SK-N-SH (cell line): ENCODE results near the gene DVL1. TPM values are rescaled to one million over a fixed set of nuclear protein-coding genes. Genes with fewer than 3 reads are reported as not detected.

Source experiments
- CTCF ChIA-PET: fragments of 300-600, 350-600 bp; formaldehyde crosslinking; extraction: SDS; loops from one replicate; lab custom pipeline; 2021; lab: Yijun Ruan, JAX
- POLR2A ChIA-PET: fragments of 350-600 bp; sonication (Branson Sonifier 250); formaldehyde crosslinking; extraction: SDS; loops from one replicate; lab custom pipeline; 2020; ENCODE audit warnings: antibody characterized with exemption, inconsistent platforms; lab: Yijun Ruan, JAX
- DNase-seq: peaks from one replicate; pipeline ENCODE4 v3.0.0; 2012
- H2AFZ ChIP-seq: fragments of 200-600 bp; sonication (generic); 2 replicates; pipeline ENCODE4 v1.8.1; 2016; ENCODE audit warnings: antibody characterized with exemption, mild to moderate bottlenecking, low read depth
- H3F3A ChIP-seq: fragments of 200-600 bp; sonication (generic); replicated peaks from 2 replicates; pipeline ENCODE3; 2016; ENCODE audit warnings: antibody characterized with exemption, mild to moderate bottlenecking; ENCODE audit not compliant: insufficient read depth
- H3K27ac ChIP-seq, 2 experiments: fragments of 200-500 bp in 1 of 2; fragments of 200-600 bp in 1 of 2; sonication (Bioruptor generic) in 1 of 2; sonication (generic), shearing (Covaris generic) in 1 of 2; 2 replicates each; pipeline versions ENCODE4 v1.5.1 to v1.6.1; 2014 to 2016; ENCODE audit warnings: low read depth in 2 of 2, inconsistent platforms in 1 of 2, low read length in 1 of 2, mild to moderate bottlenecking in 1 of 2, mixed read lengths in 1 of 2
- H3K27me3 ChIP-seq: fragments of 200-600 bp; sonication (generic), shearing (Covaris generic); 2 replicates; pipeline ENCODE4 v1.6.1; 2016; ENCODE audit warnings: mixed run types; ENCODE audit not compliant: insufficient read depth
- H3K36me3 ChIP-seq, 2 experiments: fragments of 200-500 bp in 1 of 2; fragments of 200-600 bp in 1 of 2; sonication (Bioruptor generic) in 1 of 2; sonication (generic) in 1 of 2; replicated peaks in 1 of 2; 2 replicates each; pipeline versions ENCODE3 to v1.5.1; 2014 to 2016; ENCODE audit warnings: low read length in 1 of 2, mild to moderate bottlenecking in 1 of 2; ENCODE audit not compliant: insufficient read depth in 2 of 2, control insufficient read depth in 1 of 2
- H3K4me1 ChIP-seq, 2 experiments: fragments of 200-500 bp in 1 of 2; fragments of 200-600 bp in 1 of 2; sonication (Bioruptor generic) in 1 of 2; sonication (generic), shearing (Covaris generic) in 1 of 2; 2 replicates each; pipeline versions ENCODE4 v1.5.1 to v1.6.1; 2014 to 2016; ENCODE audit warnings: low read depth in 1 of 2, low read length in 1 of 2, mixed run types in 1 of 2; ENCODE audit not compliant: insufficient read depth in 2 of 2, control insufficient read depth in 1 of 2
- H3K4me2 ChIP-seq: fragments of 200-600 bp; sonication (generic), shearing (Covaris generic); 2 replicates; pipeline ENCODE4 v1.6.1; 2017; ENCODE audit warnings: mixed run types
- H3K4me3 ChIP-seq, 2 experiments: fragments of 200-500 bp in 1 of 2; fragments of 200-600 bp in 1 of 2; sonication (Bioruptor generic) in 1 of 2; sonication (generic), shearing (Covaris generic) in 1 of 2; 2 replicates each; pipeline versions ENCODE4 v1.5.1 to v1.8.1; 2014 to 2016; ENCODE audit warnings: low read depth in 2 of 2, inconsistent platforms in 1 of 2, low read length in 1 of 2, mild to moderate bottlenecking in 1 of 2, mixed read lengths in 1 of 2, moderate library complexity in 1 of 2
- H3K79me2 ChIP-seq: fragments of 200-600 bp; sonication (generic); 2 replicates; pipeline ENCODE4 v1.8.1; 2017; ENCODE audit warnings: mild to moderate bottlenecking; ENCODE audit not compliant: insufficient read depth
- H3K9ac ChIP-seq: fragments of 200-600 bp; sonication (generic); 2 replicates; pipeline ENCODE4 v1.6.1; 2017; ENCODE audit warnings: mixed run types
- H3K9me2 ChIP-seq: fragments of 200-600 bp; sonication (generic); 2 replicates; pipeline ENCODE4 v1.6.1; 2017; ENCODE audit warnings: mixed run types
- H3K9me3 ChIP-seq: fragments of 200-600 bp; sonication (generic); 2 replicates; pipeline ENCODE4 v1.6.1; 2017; ENCODE audit warnings: mixed run types, mild to moderate bottlenecking, moderate library complexity
- H4K20me1 ChIP-seq: fragments of 200-600 bp; sonication (generic); 2 replicates; pipeline ENCODE4 v1.6.1; 2017; ENCODE audit warnings: mild to moderate bottlenecking, mixed run types; ENCODE audit not compliant: insufficient read depth
- CTCF ChIP-seq: fragments of 200-600 bp; sonication (generic); IDR thresholded peaks from 2 replicates; pipeline ENCODE4 v1.6.1; 2017; ENCODE audit warnings: antibody characterized with exemption, mild to moderate bottlenecking, moderate library complexity
- ELF1 ChIP-seq: IDR thresholded peaks from 2 replicates; pipeline ENCODE4 v1.4.0; 2012
- IRF3 ChIP-seq: fragments of 150-350 bp; IDR thresholded peaks from 2 replicates; pipeline ENCODE4 v1.6.1; 2016; ENCODE audit warnings: mild to moderate bottlenecking, low read depth, low read length
- MEF2A ChIP-seq: IDR thresholded peaks from 2 replicates; pipeline ENCODE4 v1.4.0; 2012; ENCODE audit warnings: low read depth, borderline replicate concordance
- PBX3 ChIP-seq: IDR thresholded peaks from 2 replicates; pipeline ENCODE4; 2012
- POLR2AphosphoS5 ChIP-seq: IDR thresholded peaks from 2 replicates; pipeline ENCODE4 v1.6.1; 2012; ENCODE audit warnings: low read depth, low read length
- REST ChIP-seq: IDR thresholded peaks from 2 replicates; pipeline ENCODE4 v1.6.1; 2012; ENCODE audit warnings: mild to moderate bottlenecking, low read depth, low read length, moderate library complexity
- RXRA ChIP-seq: IDR thresholded peaks from 2 replicates; pipeline ENCODE4 v1.4.0; 2012; ENCODE audit warnings: low read depth, mild to moderate bottlenecking, borderline replicate concordance
- TCF12 ChIP-seq: IDR thresholded peaks from 2 replicates; pipeline ENCODE4 v1.4.0; 2012
- USF2 ChIP-seq: fragments of 150-350 bp; IDR thresholded peaks from 2 replicates; pipeline ENCODE4 v1.6.1; 2017; ENCODE audit warnings: antibody characterized with exemption, low read length, low read depth, borderline replicate concordance
- ZBTB33 ChIP-seq: IDR thresholded peaks from 2 replicates; pipeline ENCODE4 v1.4.0; 2012; ENCODE audit warnings: low read depth, borderline replicate concordance
- WGBS: methylation state at CpG from one replicate; pipeline ENCODE4 v1.1.6; 2017; ENCODE audit warnings: low lambda C conversion rate; 5-methylcytosine and 5-hydroxymethylcytosine counted together
- polyA plus RNA-seq, 3 experiments: library from polyadenylated mRNA; depleted of rRNA; stranded (reverse); fragments of >200 nt; gene quantifications; 2 replicates each; pipeline ENCODE4 v1.2.3, GENCODE V29; 2012

DVL1 gene
- polyA plus RNA-seq, 1 of the 3 experiments (the other 2 are of a cell fraction), result 32.0 TPM

- peaks cover 5% of the 10 kb centered on the region for H3F3A ChIP-seq
- DNase-seq, result no peak
- H3K9me2 ChIP-seq, result no peaks in the 10 kb centered on the region
- CTCF ChIA-PET, result interaction anchor here (1.7 to 5.1 kb wide), 2 partner anchors 19 to 22 kb away, joined by 8 to 48 read pairs; partner anchors contain the start of gene AURKAIP1
- 100% methylated on average over 1 of the region's 5 CpGs for WGBS
- no peak overlapping the region for H3K27ac ChIP-seq
- peak; percentile 14; the same call in 1 of the 2 replicates for TF ChIP-seq PBX3
- TF ChIP-seq ELF1, result no peak
- TF ChIP-seq TCF12, result no peak
- TF ChIP-seq POLR2AphosphoS5, result peak; percentile 34; the same call in 1 of the 2 replicates
- TF ChIP-seq, all 33 proteins: peak for 2
- Histone ChIP-seq H2AFZ (no peak overlapping the region), H4K20me1 (peaks cover 2% of the 10 kb centered on the region; the same call in 1 of the 2 replicates), H3K9ac (no peak overlapping the region), H3K4me1 (peaks cover 0 to 40% of the 10 kb centered on the region in 2 experiments; a peak in 1 of 4 replicates), H3K36me3 (no peaks in the 10 kb centered on the region), H3K27me3 (no peaks in the 10 kb centered on the region), H3K4me2 (no peak overlapping the region), H3K4me3 (no peak overlapping the region), H3K9me3 (no peaks in the 10 kb centered on the region), H3K79me2 (peaks cover 10% of the 10 kb centered on the region)
- POLR2A ChIA-PET, result interaction anchor here (0.6 kb wide), 1 partner anchor 23 kb away, joined by 3 read pairs; no protein-coding TSS in a partner anchor
These were observed 3.7 kb upstream of the DVL1 start for GRCh38 chr1:1352786-1353388.

GRCh38 chr1:1351511-1352427 lies 2.6 kb upstream of the DVL1 start:
- no peak overlapping the region for H3K4me2 ChIP-seq
- DNase-seq, result no peak
- no peak overlapping the region; a peak in 1 of 4 replicates for H3K27ac ChIP-seq
- CTCF ChIA-PET, result interaction anchor here (0.6 to 5.1 kb wide), 8 partner anchors 9 to 631 kb away, joined by 3 to 48 read pairs (median 4); partner anchors contain the start of gene AURKAIP1
- H3K27me3 ChIP-seq, result no peaks in the 10 kb centered on the region
- H3K9me3 ChIP-seq, result no peaks in the 10 kb centered on the region
- POLR2A ChIA-PET, result interaction anchor here (0.6 to 0.9 kb wide), 2 partner anchors 19 to 24 kb away, joined by 3 read pairs; no protein-coding TSS in a partner anchor
- peaks cover 5% of the 10 kb centered on the region for H3F3A ChIP-seq
- peaks cover 0 to 46% of the 10 kb centered on the region in 2 experiments; a peak in 1 of 4 replicates for H3K4me1 ChIP-seq
- no peak overlapping the region for H3K9ac ChIP-seq
- H2AFZ ChIP-seq, result no peak overlapping the region
- peaks cover 21% of the 10 kb centered on the region for H3K79me2 ChIP-seq
- H4K20me1 ChIP-seq, result peaks cover 12% of the 10 kb centered on the region
- 90% methylated on average over 15 of the region's 29 CpGs for WGBS
- H3K9me2 ChIP-seq, result no peaks in the 10 kb centered on the region
- no peaks in the 10 kb centered on the region for H3K36me3 ChIP-seq
- H3K4me3 ChIP-seq, result no peak overlapping the region
- no peak for TF ChIP-seq MEF2A
- no peak for TF ChIP-seq USF2
- no peak for TF ChIP-seq REST
- no peak for TF ChIP-seq RXRA
- TF ChIP-seq IRF3, result no peak
- TF ChIP-seq CTCF, result no peak
- TF ChIP-seq ZBTB33, result no peak
